ENCODE measurements around the gene ARHGEF7.

DNA sequence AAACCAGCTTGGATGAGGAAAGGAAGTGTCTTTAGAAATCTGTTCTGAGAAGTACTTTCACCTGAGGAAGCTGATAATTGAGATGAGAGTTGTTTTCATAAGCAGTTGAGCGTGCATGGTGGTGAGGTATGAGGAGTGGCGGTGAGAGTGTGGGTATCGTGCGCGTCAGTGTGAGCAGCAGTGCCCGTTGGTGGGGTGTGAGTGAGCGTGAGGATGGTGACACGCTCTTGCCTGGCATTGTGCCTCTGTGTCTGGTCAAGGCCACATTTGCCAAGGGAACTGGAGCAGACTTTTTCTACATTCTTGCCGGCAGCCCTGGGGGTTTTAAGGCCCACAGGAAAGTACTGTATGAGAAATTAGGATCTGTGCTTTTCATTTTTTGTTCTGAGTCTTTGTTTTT lies 168.9 kb downstream of the ARHGEF7 start:
- TF ChIP-seq CTCF (IDR thresholded peaks at IDR 0.05) (no peak), POLR2AphosphoS5 (IDR thresholded peaks at IDR 0.05; ENCODE audit: insufficient read depth in 1 of 2, low read depth in 1 of 2) (no peak)

All from vagina (tissue), 2 donors.